GM12878 (cell line): ENCODE results near the gene DHX38. TPM values are rescaled to one million over a fixed set of nuclear protein-coding genes. Genes with fewer than 3 reads are reported as not detected.

Experiments
- ATAC-seq: fragments of 200-7000 bp; cut with Tn5 transposase; 3 replicates; pipeline ENCODE4 v1.9.1; 2020; ENCODE audit warnings: mild to moderate bottlenecking, moderate library complexity
- BruUV-seq: library from RNA; stranded (reverse); fragments of 400-500 nt; replicated peaks from 2 replicates; lab custom pipeline; 2021; lab: Mats Ljungman, UMichigan
- CTCF ChIA-PET: fragments of 300-600 bp; sonication (Branson Sonifier 250); formaldehyde crosslinking; extraction: SDS; loops from one replicate; lab custom pipeline; 2021; ENCODE audit warnings: inconsistent platforms; lab: Yijun Ruan, JAX
- POLR2A ChIA-PET: fragments of 350-600 bp; formaldehyde crosslinking; extraction: SDS; loops from one replicate; lab custom pipeline; 2021; ENCODE audit warnings: inconsistent platforms; lab: Charles Lee
- RAD21 ChIA-PET: fragments of 300-600 bp; sonication (Branson Sonifier 250); formaldehyde crosslinking; loops from one replicate; lab custom pipeline; 2023; ENCODE audit warnings: antibody characterized with exemption; ENCODE audit not compliant: unreplicated experiment; lab: Charles Lee
- SMC1A ChIA-PET: fragments of 300-600 bp; sonication (Branson Sonifier 250); formaldehyde crosslinking; loops from one replicate; lab custom pipeline; 2023; ENCODE audit not compliant: unreplicated experiment, uncharacterized antibody; lab: Charles Lee
- DNase-seq: peaks from one replicate; pipeline ENCODE4 v3.0.0-alpha.2; 2011; ENCODE audit warnings: low read depth, low spot score
- FAIRE-seq: peaks from 3 replicates; lab custom pipeline; 2011; peaks lifted over from hg19 to GRCh38; lab: Jason Lieb, UNC
- H2AFZ ChIP-seq: 2 replicates; pipeline ENCODE4 v1.6.0; 2011; ENCODE audit warnings: low read depth, low read length, control low read depth; ENCODE audit not compliant: control insufficient read depth
- H3K27ac ChIP-seq: 2 replicates; pipeline ENCODE4 v1.5.1; 2011; ENCODE audit warnings: control low read depth; ENCODE audit not compliant: control insufficient read depth, insufficient read depth
- H3K27me3 ChIP-seq, 2 experiments: replicated peaks in 1 of 2; 2 replicates each; pipeline versions ENCODE4 v1.6.0 to v1.6.1; 2011; ENCODE audit warnings: low read length in 1 of 2; ENCODE audit not compliant: control insufficient read depth in 2 of 2, insufficient read depth in 2 of 2
- H3K36me3 ChIP-seq, 2 experiments: 2 replicates each; pipeline ENCODE4 v1.5.1; 2011; ENCODE audit warnings: low read length in 1 of 2; ENCODE audit not compliant: control insufficient read depth in 2 of 2, insufficient read depth in 2 of 2
- H3K4me1 ChIP-seq: 2 replicates; pipeline ENCODE4 v1.6.1; 2011; ENCODE audit warnings: mild to moderate bottlenecking, low read length, moderate library complexity, mixed read lengths; ENCODE audit not compliant: control insufficient read depth, insufficient read depth
- H3K4me2 ChIP-seq: 2 replicates; pipeline ENCODE4 v1.6.0; 2011; ENCODE audit warnings: control low read depth; ENCODE audit not compliant: control insufficient read depth, insufficient read depth
- H3K4me3 ChIP-seq: fragments of 200-600 bp; sonication (generic); 2 replicates; pipeline ENCODE4 v1.5.1; 2016
- H3K79me2 ChIP-seq: 2 replicates; pipeline ENCODE4 v1.6.0; 2011; ENCODE audit warnings: low read length; ENCODE audit not compliant: control insufficient read depth, insufficient read depth
- H3K9ac ChIP-seq: 2 replicates; pipeline ENCODE4 v1.8.0; 2011; ENCODE audit warnings: low read length, control low read depth, mixed read lengths; ENCODE audit not compliant: control insufficient read depth, insufficient read depth
- H3K9me3 ChIP-seq: replicated peaks from 3 replicates; pipeline ENCODE4 v1.5.1; 2011; ENCODE audit warnings: mild to moderate bottlenecking, low read length; ENCODE audit not compliant: control insufficient read depth, insufficient read depth
- H4K20me1 ChIP-seq: 2 replicates; pipeline ENCODE4 v1.6.0; 2011; ENCODE audit not compliant: control insufficient read depth, insufficient read depth
- BRCA1 ChIP-seq: IDR thresholded peaks from 2 replicates; pipeline ENCODE4 v1.6.1; 2011; ENCODE audit warnings: low read depth, low read length, improper control_type of control experiment
- CBFB ChIP-seq: IDR thresholded peaks from 2 replicates; pipeline ENCODE4 v1.6.1; 2016; ENCODE audit warnings: antibody characterized with exemption, low read depth
- CBX3 ChIP-seq: fragments of 200-600 bp; sonication (generic); IDR thresholded peaks from 2 replicates; pipeline ENCODE4 v1.6.1; 2016; ENCODE audit warnings: low read depth, borderline replicate concordance
- GATAD2B ChIP-seq: fragments of 450-650 bp; conservative IDR thresholded peaks from 2 replicates; pipeline ENCODE4 v1.6.1; 2017; ENCODE audit warnings: low read depth, mild to moderate bottlenecking, moderate library complexity
- IKZF2 ChIP-seq, 2 experiments: fragments of 450-650 bp; IDR thresholded peaks; 2 replicates each; pipeline ENCODE4 v1.6.1; 2017; ENCODE audit warnings: mild to moderate bottlenecking in 2 of 2, moderate library complexity in 2 of 2
- LARP7 ChIP-seq: fragments of 450-650 bp; IDR thresholded peaks from 2 replicates; pipeline ENCODE4 v1.6.1; 2017; ENCODE audit warnings: mild to moderate bottlenecking
- MEF2A ChIP-seq: IDR thresholded peaks from 2 replicates; pipeline ENCODE4 v1.6.1; 2011; ENCODE audit warnings: low read depth, mild to moderate bottlenecking, low read length, moderate library complexity; ENCODE audit not compliant: insufficient read depth
- NFYB ChIP-seq: IDR thresholded peaks from 2 replicates; pipeline ENCODE4 v1.6.1; 2011; ENCODE audit warnings: low read depth, mild to moderate bottlenecking, low read length, improper control_type of control experiment, moderate library complexity; ENCODE audit not compliant: insufficient read depth
- NR2C2 ChIP-seq: IDR thresholded peaks from 2 replicates; pipeline ENCODE4 v1.6.1; 2011; ENCODE audit warnings: borderline replicate concordance, low read depth; ENCODE audit not compliant: control insufficient read depth, insufficient read length
- PAX8 ChIP-seq: fragments of 450-650 bp; IDR thresholded peaks from 2 replicates; pipeline ENCODE4 v1.6.1; 2017; ENCODE audit warnings: mild to moderate bottlenecking, moderate library complexity
- SREBF2 ChIP-seq: IDR thresholded peaks from 2 replicates; pipeline ENCODE4 v1.6.1; 2012; ENCODE audit warnings: mild to moderate bottlenecking, low read length
- WGBS: methylation state at CpG from one replicate; pipeline ENCODE4 v1.1.6; 2016; ENCODE audit warnings: low lambda C conversion rate; ENCODE audit not compliant: insufficient replicate concordance, insufficient coverage; ENCODE audit errors: missing lambda C conversion rate; 5-methylcytosine and 5-hydroxymethylcytosine counted together
- in situ Hi-C: fragments of 300-500 bp; cut with MboI; formaldehyde crosslinking; loops from 9 replicates; pipeline ENCODE4 v1.14.3; 2018; ENCODE audit warnings: mixed read lengths
- intact Hi-C: fragments of 100-400 bp; cut with micrococcal nuclease; formaldehyde crosslinking; loops from one replicate; pipeline ENCODE4 v1.14.2; 2022; ENCODE audit not compliant: unreplicated experiment
- polyA plus RNA-seq, 11 experiments: library from polyadenylated mRNA; depleted of rRNA in 4 of 11; unstranded in 6 of 11; stranded (reverse) in 5 of 11; fragments of >200 nt; fragmentation: Nextera tagmentation in 4 of 11; fragmentation: Illumina TruSeq in 1 of 11; extraction: Ambion mirVana in 4 of 11; extraction: Trizol in 1 of 11; gene quantifications; 1 replicate in 1 of 11; 2 replicates in 10 of 11; pipeline versions ENCODE4 v1.2.1 to v1.2.3, GENCODE V29; 2011 to 2016; ENCODE audit warnings: inconsistent platforms in 2 of 11, missing spikeins in 2 of 11, low read depth in 1 of 11
- total RNA-seq, 4 experiments: library from RNA; depleted of rRNA in 3 of 4; stranded (reverse); fragments of >200 nt in 3 of 4; fragmentation: Illumina TruSeq in 1 of 4; extraction: Trizol in 1 of 4; gene quantifications; 2 replicates each; pipeline versions ENCODE4 v1.2.1 to v1.2.3, GENCODE V29; 2013 to 2021
- TF ChIP-seq, protein P1 (sequence below): IDR thresholded peaks from 2 replicates; pipeline ENCODE4 v1.6.1; 2011; ENCODE audit warnings: borderline replicate concordance, low read depth, mild to moderate bottlenecking, moderate library complexity, low read length; ENCODE audit not compliant: insufficient read depth, poor library complexity, severe bottlenecking
- TF ChIP-seq, protein P2 (sequence below): fragments of 450-650 bp; IDR thresholded peaks from 2 replicates; pipeline ENCODE4 v1.6.1; 2017; ENCODE audit warnings: mild to moderate bottlenecking, moderate library complexity
- TF ChIP-seq, protein P3 (sequence below): IDR thresholded peaks from 2 replicates; pipeline ENCODE4 v1.6.1; 2012; ENCODE audit warnings: low read depth, low read length, improper control_type of control experiment
- TF ChIP-seq, protein P4 (sequence below): fragments of 450-650 bp; IDR thresholded peaks from 2 replicates; pipeline ENCODE4 v1.6.1; 2017; ENCODE audit warnings: mild to moderate bottlenecking, moderate library complexity

DHX38 gene
- total and polyA plus RNA-seq, 10 of the 15 experiments (the other 5 are each of a cell fraction or from before 2014, with no cell fraction given), result 2.1 to 67.8 (median 43.2) TPM

DNA sequence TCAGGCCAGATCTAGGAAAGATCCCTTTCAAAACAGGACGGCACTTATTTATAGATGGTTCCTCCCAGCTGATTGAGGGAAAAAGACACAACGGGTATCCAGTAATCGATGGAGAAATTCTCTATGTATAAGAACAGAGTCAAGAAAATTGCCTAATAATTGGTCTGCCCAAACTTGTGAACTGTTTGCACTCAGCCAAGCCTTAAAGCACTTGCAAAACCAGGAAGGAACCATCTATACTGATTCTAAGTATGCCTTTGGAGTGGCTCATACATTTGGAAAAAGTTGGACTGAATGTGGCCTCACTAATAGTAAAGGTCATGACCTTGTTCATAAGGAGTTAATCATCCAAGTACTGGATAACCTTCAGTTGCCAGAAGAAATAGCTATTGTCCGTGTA, 24.7 kb upstream of the DHX38 start:
- intact Hi-C loops, result loop anchor here (5.0 kb wide), 1 partner anchor 398 kb away; no protein-coding TSS in a partner anchor
- 95% methylated on average over 4 of the region's 4 CpGs for WGBS
- no peak for TF ChIP-seq BRCA1
- no peak for TF ChIP-seq IKZF2 (IDR thresholded peaks at IDR 0.05)
- no peak for TF ChIP-seq SREBF2
- TF ChIP-seq, protein P1, sequence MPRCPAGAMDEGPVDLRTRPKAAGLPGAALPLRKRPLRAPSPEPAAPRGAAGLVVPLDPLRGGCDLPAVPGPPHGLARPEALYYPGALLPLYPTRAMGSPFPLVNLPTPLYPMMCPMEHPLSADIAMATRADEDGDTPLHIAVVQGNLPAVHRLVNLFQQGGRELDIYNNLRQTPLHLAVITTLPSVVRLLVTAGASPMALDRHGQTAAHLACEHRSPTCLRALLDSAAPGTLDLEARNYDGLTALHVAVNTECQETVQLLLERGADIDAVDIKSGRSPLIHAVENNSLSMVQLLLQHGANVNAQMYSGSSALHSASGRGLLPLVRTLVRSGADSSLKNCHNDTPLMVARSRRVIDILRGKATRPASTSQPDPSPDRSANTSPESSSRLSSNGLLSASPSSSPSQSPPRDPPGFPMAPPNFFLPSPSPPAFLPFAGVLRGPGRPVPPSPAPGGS, result no peak
- TF ChIP-seq GATAD2B, result no peak
- TF ChIP-seq, protein P2, sequence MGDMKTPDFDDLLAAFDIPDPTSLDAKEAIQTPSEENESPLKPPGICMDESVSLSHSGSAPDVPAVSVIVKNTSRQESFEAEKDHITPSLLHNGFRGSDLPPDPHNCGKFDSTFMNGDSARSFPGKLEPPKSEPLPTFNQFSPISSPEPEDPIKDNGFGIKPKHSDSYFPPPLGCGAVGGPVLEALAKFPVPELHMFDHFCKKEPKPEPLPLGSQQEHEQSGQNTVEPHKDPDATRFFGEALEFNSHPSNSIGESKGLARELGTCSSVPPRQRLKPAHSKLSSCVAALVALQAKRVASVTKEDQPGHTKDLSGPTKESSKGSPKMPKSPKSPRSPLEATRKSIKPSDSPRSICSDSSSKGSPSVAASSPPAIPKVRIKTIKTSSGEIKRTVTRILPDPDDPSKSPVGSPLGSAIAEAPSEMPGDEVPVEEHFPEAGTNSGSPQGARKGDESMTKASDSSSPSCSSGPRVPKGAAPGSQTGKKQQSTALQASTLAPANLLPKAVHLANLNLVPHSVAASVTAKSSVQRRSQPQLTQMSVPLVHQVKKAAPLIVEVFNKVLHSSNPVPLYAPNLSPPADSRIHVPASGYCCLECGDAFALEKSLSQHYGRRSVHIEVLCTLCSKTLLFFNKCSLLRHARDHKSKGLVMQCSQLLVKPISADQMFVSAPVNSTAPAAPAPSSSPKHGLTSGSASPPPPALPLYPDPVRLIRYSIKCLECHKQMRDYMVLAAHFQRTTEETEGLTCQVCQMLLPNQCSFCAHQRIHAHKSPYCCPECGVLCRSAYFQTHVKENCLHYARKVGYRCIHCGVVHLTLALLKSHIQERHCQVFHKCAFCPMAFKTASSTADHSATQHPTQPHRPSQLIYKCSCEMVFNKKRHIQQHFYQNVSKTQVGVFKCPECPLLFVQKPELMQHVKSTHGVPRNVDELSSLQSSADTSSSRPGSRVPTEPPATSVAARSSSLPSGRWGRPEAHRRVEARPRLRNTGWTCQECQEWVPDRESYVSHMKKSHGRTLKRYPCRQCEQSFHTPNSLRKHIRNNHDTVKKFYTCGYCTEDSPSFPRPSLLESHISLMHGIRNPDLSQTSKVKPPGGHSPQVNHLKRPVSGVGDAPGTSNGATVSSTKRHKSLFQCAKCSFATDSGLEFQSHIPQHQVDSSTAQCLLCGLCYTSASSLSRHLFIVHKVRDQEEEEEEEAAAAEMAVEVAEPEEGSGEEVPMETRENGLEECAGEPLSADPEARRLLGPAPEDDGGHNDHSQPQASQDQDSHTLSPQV, result no peak
- TF ChIP-seq MEF2A, result no peak
- TF ChIP-seq CBFB, result no peak
- TF ChIP-seq CBX3, result no peak
- no peak for TF ChIP-seq LARP7
- no peak for TF ChIP-seq PAX8
- TF ChIP-seq, protein P3, sequence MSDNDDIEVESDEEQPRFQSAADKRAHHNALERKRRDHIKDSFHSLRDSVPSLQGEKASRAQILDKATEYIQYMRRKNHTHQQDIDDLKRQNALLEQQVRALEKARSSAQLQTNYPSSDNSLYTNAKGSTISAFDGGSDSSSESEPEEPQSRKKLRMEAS, result no peak
- no peak for TF ChIP-seq NFYB
- TF ChIP-seq, protein P4, sequence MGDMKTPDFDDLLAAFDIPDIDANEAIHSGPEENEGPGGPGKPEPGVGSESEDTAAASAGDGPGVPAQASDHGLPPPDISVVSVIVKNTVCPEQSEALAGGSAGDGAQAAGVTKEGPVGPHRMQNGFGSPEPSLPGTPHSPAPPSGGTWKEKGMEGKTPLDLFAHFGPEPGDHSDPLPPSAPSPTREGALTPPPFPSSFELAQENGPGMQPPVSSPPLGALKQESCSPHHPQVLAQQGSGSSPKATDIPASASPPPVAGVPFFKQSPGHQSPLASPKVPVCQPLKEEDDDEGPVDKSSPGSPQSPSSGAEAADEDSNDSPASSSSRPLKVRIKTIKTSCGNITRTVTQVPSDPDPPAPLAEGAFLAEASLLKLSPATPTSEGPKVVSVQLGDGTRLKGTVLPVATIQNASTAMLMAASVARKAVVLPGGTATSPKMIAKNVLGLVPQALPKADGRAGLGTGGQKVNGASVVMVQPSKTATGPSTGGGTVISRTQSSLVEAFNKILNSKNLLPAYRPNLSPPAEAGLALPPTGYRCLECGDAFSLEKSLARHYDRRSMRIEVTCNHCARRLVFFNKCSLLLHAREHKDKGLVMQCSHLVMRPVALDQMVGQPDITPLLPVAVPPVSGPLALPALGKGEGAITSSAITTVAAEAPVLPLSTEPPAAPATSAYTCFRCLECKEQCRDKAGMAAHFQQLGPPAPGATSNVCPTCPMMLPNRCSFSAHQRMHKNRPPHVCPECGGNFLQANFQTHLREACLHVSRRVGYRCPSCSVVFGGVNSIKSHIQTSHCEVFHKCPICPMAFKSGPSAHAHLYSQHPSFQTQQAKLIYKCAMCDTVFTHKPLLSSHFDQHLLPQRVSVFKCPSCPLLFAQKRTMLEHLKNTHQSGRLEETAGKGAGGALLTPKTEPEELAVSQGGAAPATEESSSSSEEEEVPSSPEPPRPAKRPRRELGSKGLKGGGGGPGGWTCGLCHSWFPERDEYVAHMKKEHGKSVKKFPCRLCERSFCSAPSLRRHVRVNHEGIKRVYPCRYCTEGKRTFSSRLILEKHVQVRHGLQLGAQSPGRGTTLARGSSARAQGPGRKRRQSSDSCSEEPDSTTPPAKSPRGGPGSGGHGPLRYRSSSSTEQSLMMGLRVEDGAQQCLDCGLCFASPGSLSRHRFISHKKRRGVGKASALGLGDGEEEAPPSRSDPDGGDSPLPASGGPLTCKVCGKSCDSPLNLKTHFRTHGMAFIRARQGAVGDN, result no peak
- TF ChIP-seq NR2C2, result no peak
- no peaks in the 10 kb centered on the region for H3K9me3 ChIP-seq
- no peak overlapping the region for H3K4me3 ChIP-seq
- FAIRE-seq (no peak), DNase-seq (no peak), ATAC-seq (no peak)
- H3K4me2 ChIP-seq, result no peak overlapping the region
- H3K79me2 ChIP-seq, result no peaks in the 10 kb centered on the region
- no peak overlapping the region for H2AFZ ChIP-seq
- H4K20me1 ChIP-seq, result no peaks in the 10 kb centered on the region
- H3K36me3 ChIP-seq, result no peaks in the 10 kb centered on the region
- no peak overlapping the region for H3K9ac ChIP-seq
- POLR2A ChIA-PET, result no interaction called here
- no peaks in the 10 kb centered on the region for H3K4me1 ChIP-seq
- SMC1A ChIA-PET, result interaction anchor here (1.9 kb wide), 1 partner anchor 22 kb away, joined by 6 read pairs; no protein-coding TSS in a partner anchor
- CTCF ChIA-PET, result interaction anchor here (0.8 to 3.1 kb wide), 5 partner anchors 24 to 57 kb away, joined by 3 to 27 read pairs (median 4); partner anchors contain the start of genes DHX38 and TXNL4B
- BruUV-seq, result no TSS peak
- in situ Hi-C loops, result no loop called here
- no peak overlapping the region for H3K27ac ChIP-seq
- no peaks in the 10 kb centered on the region for H3K27me3 ChIP-seq
- RAD21 ChIA-PET, result no interaction called here
